K562 (cell line): ENCODE results near the gene ZNF687. TPM values are rescaled to one million over a fixed set of nuclear protein-coding genes. Genes with fewer than 3 reads are reported as not detected.

Experiments
- ATAC-seq: fragments of 200-7000 bp; cut with Tn5 transposase; 3 replicates; pipeline ENCODE4 v1.9.1; 2020; ENCODE audit warnings: moderate library complexity
- BruUV-seq: library from RNA; stranded (reverse); fragments of 400-500 nt; replicated peaks from 2 replicates; lab custom pipeline; 2021; lab: Mats Ljungman, UMichigan
- CTCF ChIA-PET: fragments of 300-600 bp; formaldehyde crosslinking; extraction: SDS; loops from one replicate; lab custom pipeline; 2021; ENCODE audit warnings: low intra/inter-chr PET ratio; lab: Yijun Ruan, JAX
- POLR2A ChIA-PET: fragments of 300-600, 350-650 bp; sonication (Branson Sonifier 250); formaldehyde crosslinking; extraction: SDS; loops from one replicate; lab custom pipeline; 2021; ENCODE audit warnings: antibody characterized with exemption, inconsistent platforms; lab: Yijun Ruan, JAX
- DNase-seq, 4 experiments: peaks; one replicate each; pipeline versions ENCODE4 v3.0.0 to v3.0.0-alpha.2; 2011 to 2018; ENCODE audit warnings: low spot score in 3 of 4, mixed read lengths in 3 of 4; ENCODE audit errors: extremely low read depth in 1 of 4
- FAIRE-seq: peaks from 2 replicates; lab custom pipeline; 2011; peaks lifted over from hg19 to GRCh38; lab: Jason Lieb, UNC
- H2AFZ ChIP-seq: 2 replicates; pipeline ENCODE4 v1.6.0; 2011; ENCODE audit warnings: low read depth, low read length, control low read depth, inconsistent platforms
- H3K27ac ChIP-seq: fragments of 200-600 bp; 3 replicates; pipeline ENCODE4 v1.8.0; 2011; ENCODE audit warnings: low read depth, mild to moderate bottlenecking, control low read depth, inconsistent platforms, low read length, moderate library complexity, mixed read lengths; ENCODE audit errors: extremely low read depth
- H3K27me3 ChIP-seq, 2 experiments: fragments of 300-600 bp in 1 of 2; 2 replicates in 1 of 2; 3 replicates in 1 of 2; pipeline versions ENCODE4 v1.6.0 to v1.8.0; 2011; ENCODE audit warnings: inconsistent platforms in 2 of 2, low read length in 2 of 2, mild to moderate bottlenecking in 1 of 2, mixed read lengths in 1 of 2, moderate library complexity in 1 of 2; ENCODE audit not compliant: control insufficient read depth in 2 of 2, insufficient read depth in 2 of 2
- H3K36me3 ChIP-seq: fragments of 300-600 bp; 3 replicates; pipeline ENCODE4 v1.8.0; 2011; ENCODE audit warnings: mild to moderate bottlenecking, low read length, inconsistent platforms; ENCODE audit not compliant: control insufficient read depth, insufficient read depth
- H3K4me1 ChIP-seq, 2 experiments: fragments of 200-600 bp in 1 of 2; replicated peaks in 1 of 2; 2 replicates in 1 of 2; 3 replicates in 1 of 2; pipeline versions ENCODE4 v1.5.1 to v1.8.0; 2011; ENCODE audit warnings: inconsistent platforms in 2 of 2, low read length in 2 of 2, mild to moderate bottlenecking in 1 of 2, mixed read lengths in 1 of 2, moderate library complexity in 1 of 2; ENCODE audit not compliant: control insufficient read depth in 2 of 2, insufficient read depth in 2 of 2
- H3K4me2 ChIP-seq: 2 replicates; pipeline ENCODE4 v1.6.1; 2011; ENCODE audit warnings: low read length, control low read depth, inconsistent platforms, mixed read lengths; ENCODE audit not compliant: insufficient read depth
- H3K4me3 ChIP-seq: fragments of 200-600 bp; sonication (generic), shearing (Covaris generic); 2 replicates; pipeline ENCODE4 v1.5.1; 2016; ENCODE audit warnings: control low read depth, inconsistent platforms
- H3K79me2 ChIP-seq: fragments of 200-600 bp; 3 replicates; pipeline ENCODE4 v1.8.0; 2011; ENCODE audit warnings: low read length, inconsistent platforms; ENCODE audit not compliant: control insufficient read depth, insufficient read depth
- H3K9ac ChIP-seq, 2 experiments: 2 replicates each; pipeline versions ENCODE4 v1.6.0 to v1.6.1; 2011; ENCODE audit warnings: low read depth in 2 of 2, low read length in 2 of 2, control low read depth in 1 of 2, inconsistent platforms in 1 of 2, mild to moderate bottlenecking in 1 of 2, mixed read lengths in 1 of 2; ENCODE audit not compliant: insufficient read depth in 1 of 2
- H3K9me1 ChIP-seq: one replicate; pipeline ENCODE4 v1.6.0; 2011; ENCODE audit warnings: inconsistent platforms, mild to moderate bottlenecking, low read length, moderate library complexity; ENCODE audit not compliant: control insufficient read depth, insufficient read depth
- H3K9me3 ChIP-seq: replicated peaks from 2 replicates; pipeline ENCODE4 v1.5.1; 2011; ENCODE audit warnings: low read depth, low read length, inconsistent platforms; ENCODE audit not compliant: control insufficient read depth, insufficient read depth
- H4K20me1 ChIP-seq: replicated peaks from 2 replicates; pipeline ENCODE4 v1.6.1; 2011; ENCODE audit warnings: low read length, inconsistent platforms, mixed read lengths; ENCODE audit not compliant: control insufficient read depth, insufficient read depth
- GABPB2 ChIP-seq: fragments of 250-450 bp; sonication (Bioruptor Pico); conservative IDR thresholded peaks from 2 replicates; pipeline ENCODE4 v1.5.1; 2021; ENCODE audit warnings: mild to moderate bottlenecking
- HNRNPH1 ChIP-seq: fragments of 200-400 bp; formaldehyde crosslinking; optimal IDR thresholded peaks from 2 replicates; pipeline ENCODE3; 2017; ENCODE audit warnings: low read depth, mild to moderate bottlenecking, low read length, moderate library complexity
- HNRNPK ChIP-seq: fragments of 200-400 bp; formaldehyde crosslinking; IDR thresholded peaks from one replicate; pipeline ENCODE4 v1.6.1; 2018; ENCODE audit warnings: mild to moderate bottlenecking, low read depth, low read length; ENCODE audit not compliant: poor library complexity, severe bottlenecking
- HNRNPUL1 ChIP-seq: fragments of 200-400 bp; formaldehyde crosslinking; IDR thresholded peaks from 2 replicates; pipeline ENCODE4 v1.6.1; 2017; ENCODE audit warnings: low read length
- MAFF ChIP-seq: IDR thresholded peaks from 2 replicates; pipeline ENCODE4 v1.6.1; 2012; ENCODE audit warnings: low read length, improper control_type of control experiment
- RBFOX2 ChIP-seq: fragments of 200-400 bp; formaldehyde crosslinking; IDR thresholded peaks from 2 replicates; pipeline ENCODE4 v1.6.1; 2017; ENCODE audit warnings: low read depth, mild to moderate bottlenecking, low read length, moderate library complexity
- U2AF2 ChIP-seq: fragments of 200-400 bp; formaldehyde crosslinking; optimal IDR thresholded peaks from 2 replicates; pipeline ENCODE3; 2017; ENCODE audit warnings: low read depth, mild to moderate bottlenecking, low read length
- ZNF253 ChIP-seq: fragments of 250-450 bp; sonication (Bioruptor Pico); conservative IDR thresholded peaks from 2 replicates; pipeline ENCODE4 v1.6.1; 2021; ENCODE audit warnings: mild to moderate bottlenecking
- ZNF274 ChIP-seq: IDR thresholded peaks from 2 replicates; pipeline ENCODE4 v1.6.1; 2011; ENCODE audit warnings: low read depth, mild to moderate bottlenecking, low read length, moderate library complexity, borderline replicate concordance
- ZNF699 ChIP-seq: fragments of 250-450 bp; sonication (Bioruptor Pico); IDR thresholded peaks from 2 replicates; pipeline ENCODE4 v1.8.0; 2021; ENCODE audit warnings: mild to moderate bottlenecking, moderate library complexity; ENCODE audit not compliant: insufficient replicate concordance
- WGBS: fragments of 100-300 bp; shearing (Covaris generic); methylation state at CpG from one replicate; pipeline ENCODE4 v1.1.6; 2016; ENCODE audit warnings: low coverage, mixed read lengths; ENCODE audit not compliant: insufficient coverage; ENCODE audit errors: missing lambda C conversion rate; 5-methylcytosine and 5-hydroxymethylcytosine counted together
- in situ Hi-C: fragments of 300-500 bp; cut with MboI; formaldehyde crosslinking; loops from 4 replicates; pipeline ENCODE4 v1.15.0; 2018; ENCODE audit warnings: inconsistent platforms, mixed read lengths
- intact Hi-C: fragments of 100-400 bp; cut with micrococcal nuclease; formaldehyde crosslinking; loops from 2 replicates; pipeline ENCODE4 v1.14.2; 2022
- polyA plus RNA-seq, 8 experiments: library from polyadenylated mRNA; depleted of rRNA in 4 of 8; stranded (reverse) in 5 of 8; unstranded in 3 of 8; fragments of >200 nt; fragmentation: Nextera tagmentation in 2 of 8; fragmentation: Illumina TruSeq in 1 of 8; extraction: Ambion mirVana in 2 of 8; extraction: Trizol in 1 of 8; gene quantifications; 2 replicates each; pipeline versions ENCODE4 v1.2.1 to v1.2.3, GENCODE V29; 2011 to 2014; ENCODE audit warnings: inconsistent platforms in 1 of 8, missing spikeins in 1 of 8
- total RNA-seq, 7 experiments: library from RNA; depleted of rRNA in 6 of 7; stranded (reverse); fragments of >200 nt in 6 of 7; fragmentation: Illumina TruSeq in 2 of 7; extraction: Trizol in 2 of 7; gene quantifications; 2 replicates each; pipeline versions ENCODE4 v1.2.1 to v1.2.3, GENCODE V29; 2011 to 2021; ENCODE audit warnings: low replicate concordance in 1 of 7
- TF ChIP-seq, protein P1 (sequence below): fragments of 450-650 bp; conservative IDR thresholded peaks from 2 replicates; pipeline ENCODE4 v1.6.1; 2016; ENCODE audit warnings: missing genetic modification characterization, low read depth, mild to moderate bottlenecking, missing compliant biosample characterization, moderate library complexity
- TF ChIP-seq, protein P2 (sequence below): sonication (generic); formaldehyde crosslinking; IDR thresholded peaks from 2 replicates; pipeline ENCODE4 v1.8.1; 2023; ENCODE audit warnings: mild to moderate bottlenecking, missing genetic modification reagents

The ZNF687 gene
- total and polyA plus RNA-seq, 9 of the 15 experiments (the other 6 are each of a cell fraction or from before 2014, with no cell fraction given) = 0.13 to 26.4 (median 10.6) TPM

- POLR2A ChIA-PET = interaction anchor here (0.9 to 12.6 kb wide), 5 partner anchors 14 to 256 kb away, joined by 3 to 156 read pairs (median 3); no protein-coding TSS in a partner anchor
- intact Hi-C loops (no loop called here), in situ Hi-C loops (no loop called here)
- TF ChIP-seq HNRNPUL1 = no peak
- no peak for TF ChIP-seq HNRNPK
- TF ChIP-seq ZNF699 = no peak
- no peak for TF ChIP-seq U2AF2
- no peak for TF ChIP-seq RBFOX2
- TF ChIP-seq HNRNPH1 = no peak
- no peak for TF ChIP-seq ZNF274
- TF ChIP-seq, protein P1, sequence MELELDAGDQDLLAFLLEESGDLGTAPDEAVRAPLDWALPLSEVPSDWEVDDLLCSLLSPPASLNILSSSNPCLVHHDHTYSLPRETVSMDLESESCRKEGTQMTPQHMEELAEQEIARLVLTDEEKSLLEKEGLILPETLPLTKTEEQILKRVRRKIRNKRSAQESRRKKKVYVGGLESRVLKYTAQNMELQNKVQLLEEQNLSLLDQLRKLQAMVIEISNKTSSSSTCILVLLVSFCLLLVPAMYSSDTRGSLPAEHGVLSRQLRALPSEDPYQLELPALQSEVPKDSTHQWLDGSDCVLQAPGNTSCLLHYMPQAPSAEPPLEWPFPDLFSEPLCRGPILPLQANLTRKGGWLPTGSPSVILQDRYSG = no peak
- TF ChIP-seq, protein P2, sequence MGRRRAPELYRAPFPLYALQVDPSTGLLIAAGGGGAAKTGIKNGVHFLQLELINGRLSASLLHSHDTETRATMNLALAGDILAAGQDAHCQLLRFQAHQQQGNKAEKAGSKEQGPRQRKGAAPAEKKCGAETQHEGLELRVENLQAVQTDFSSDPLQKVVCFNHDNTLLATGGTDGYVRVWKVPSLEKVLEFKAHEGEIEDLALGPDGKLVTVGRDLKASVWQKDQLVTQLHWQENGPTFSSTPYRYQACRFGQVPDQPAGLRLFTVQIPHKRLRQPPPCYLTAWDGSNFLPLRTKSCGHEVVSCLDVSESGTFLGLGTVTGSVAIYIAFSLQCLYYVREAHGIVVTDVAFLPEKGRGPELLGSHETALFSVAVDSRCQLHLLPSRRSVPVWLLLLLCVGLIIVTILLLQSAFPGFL = no peak
- TF ChIP-seq GABPB2 (CRISPR knock-in tag) = no peak
- no peak for TF ChIP-seq MAFF
- no peak for TF ChIP-seq ZNF253
Measured at GRCh38 chr1:151324390-151324930, 42.4 kb downstream of the ZNF687 start.

More at GRCh38 chr1:151324390-151324930, 42.4 kb downstream of the ZNF687 start:
- Histone ChIP-seq H4K20me1 (0 out of 2 replicates have a peak, but pooled peaks cover 5% of the 10 kb centered on the region), H3K27ac (no peak overlapping the region), H3K9me3 (no peaks in the 10 kb centered on the region), H3K4me2 (no peak overlapping the region), H3K36me3 (peaks cover 30% of the 10 kb centered on the region), H3K27me3 (no peaks in the 10 kb centered on the region), H2AFZ (no peak overlapping the region), H3K9ac (no peak overlapping the region), H3K4me3 (no peak overlapping the region), H3K79me2 (peaks cover 35% of the 10 kb centered on the region), H3K4me1 (peaks cover 3 to 35% of the 10 kb centered on the region in 2 experiments; a peak in 4 of 5 replicates), H3K9me1 (no peaks in the 10 kb centered on the region)
- no peak for DNase-seq
- no TSS peak for BruUV-seq
- no peak for ATAC-seq
- CTCF ChIA-PET = interaction anchor here (0.6 kb wide), 1 partner anchor 64 kb away, joined by 3 read pairs; no protein-coding TSS in a partner anchor
- WGBS = 98% methylated on average over 4 of the region's 4 CpGs
- FAIRE-seq = no peak
